Sigmoid colon (tissue), 7 donors: ENCODE results near the gene TMEM209. TPM values are rescaled to one million over a fixed set of nuclear protein-coding genes. Genes with fewer than 3 reads are reported as not detected.
"Not testable (repeated sequence)": the region's sequence is repeated elsewhere in the genome, so short reads cannot be mapped to it uniquely, and the experiment has no call there.

Experiments used
- DNase-seq: peaks from one replicate; pipeline ENCODE4 v3.0.0-alpha.2; 2019
- H3K27ac ChIP-seq, 4 donors: fragments of 200-600 bp; sonication (generic); one replicate each; pipeline ENCODE4 v1.5.1; 2016 to 2019; ENCODE audit warnings: mild to moderate bottlenecking in 1 of 4
- H3K27me3 ChIP-seq, 3 donors: fragments of 200-600 bp; sonication (generic); one replicate each; pipeline ENCODE4 v1.5.1; 2019; ENCODE audit warnings: mild to moderate bottlenecking in 1 of 3
- H3K36me3 ChIP-seq, 4 donors: fragments of 200-600 bp; sonication (generic); one replicate each; pipeline ENCODE4 v1.5.1; 2016 to 2019
- H3K4me1 ChIP-seq, 4 donors: fragments of 200-600 bp; sonication (generic); one replicate each; pipeline ENCODE4 v1.5.1; 2017 to 2019
- H3K4me3 ChIP-seq, 4 donors: fragments of 200-600 bp; sonication (generic); one replicate each; pipeline ENCODE4 v1.5.1; 2017 to 2019; ENCODE audit warnings: mild to moderate bottlenecking in 2 of 4, moderate library complexity in 1 of 4
- H3K9me3 ChIP-seq, 4 donors: fragments of 200-600 bp in 3 of 4; sonication (generic) in 3 of 4; one replicate each; pipeline versions ENCODE4 v1.5.1 to v1.6.1; 2013 to 2019
- EP300 ChIP-seq, 4 donors: sonication (generic); formaldehyde crosslinking; IDR thresholded peaks; one replicate each; pipeline ENCODE4 v1.6.1; 2017; ENCODE audit warnings: antibody characterized with exemption in 4 of 4
- POLR2A ChIP-seq, 2 donors: fragments of 450-650 bp; IDR thresholded peaks; one replicate each; pipeline ENCODE4 v1.6.1; 2016; ENCODE audit warnings: antibody characterized with exemption in 2 of 2, mild to moderate bottlenecking in 2 of 2, moderate library complexity in 2 of 2
- POLR2AphosphoS5 ChIP-seq, 4 donors: sonication (generic); formaldehyde crosslinking; IDR thresholded peaks; one replicate each; pipeline ENCODE4 v1.6.1; 2017; ENCODE audit warnings: antibody characterized with exemption in 4 of 4
- WGBS, 2 donors: extraction: QIAGEN DNeasy Blood & Tissue Kit; methylation state at CpG; one replicate each; pipeline ENCODE4 v1.1.7; 2013; 5-methylcytosine and 5-hydroxymethylcytosine counted together
- intact Hi-C: fragments of 100-400 bp; cut with DNase I; formaldehyde crosslinking; loops from one replicate; pipeline ENCODE4 v1.15.1; 2023
- polyA plus RNA-seq, 3 donors: library from polyadenylated mRNA; stranded (reverse); fragments of 200-250 nt; gene quantifications; one replicate each; pipeline ENCODE4 v1.2.3, GENCODE V29; 2013
- total RNA-seq, 4 donors: library from RNA; depleted of rRNA; stranded (reverse); fragments of >200 nt; gene quantifications; one replicate each; pipeline ENCODE4 v1.1.0, GENCODE V29; 2016
- TF ChIP-seq, protein P1 (sequence below), 4 experiments: fragments of 450-650 bp in 3 of 4; fragments of 200-600 bp in 1 of 4; IDR thresholded peaks; one replicate each; pipeline ENCODE4 v1.5.1; 2016 to 2019; ENCODE audit warnings: antibody characterized with exemption in 4 of 4, mild to moderate bottlenecking in 3 of 4, moderate library complexity in 2 of 4
- donor health status: healthy with polysubstance abuse.
- donor health status: Bipolar disorder and iron deficiency.
- donor health status: healthy.

TMEM209 gene
- total and polyA plus RNA-seq, 7 donors: 3.0 to 9.9 (median 8.7) TPM

GRCh38 chr7:130196476-130196875 is 8.7 kb downstream of the TMEM209 start:
- Histone ChIP-seq H3K36me3 (peaks cover 0 to 81% (median 12%) of the 10 kb centered on the region in 4 donors), H3K4me1 (no peaks in the 10 kb centered on the region), H3K9me3 (no peaks in the 10 kb centered on the region), H3K27me3 (no peaks in the 10 kb centered on the region), H3K4me3 (no peak overlapping the region), H3K27ac (no peak overlapping the region)
- DNase-seq: no peak
- 97 to 98% methylated on average over 2 of the region's 2 CpGs for WGBS, 2 donors
- TF ChIP-seq POLR2AphosphoS5 (IDR thresholded peaks at IDR 0.05) (no peak), POLR2A (IDR thresholded peaks at IDR 0.05) (no peak), EP300 (IDR thresholded peaks at IDR 0.05) (no peak)
- TF ChIP-seq, protein P1, sequence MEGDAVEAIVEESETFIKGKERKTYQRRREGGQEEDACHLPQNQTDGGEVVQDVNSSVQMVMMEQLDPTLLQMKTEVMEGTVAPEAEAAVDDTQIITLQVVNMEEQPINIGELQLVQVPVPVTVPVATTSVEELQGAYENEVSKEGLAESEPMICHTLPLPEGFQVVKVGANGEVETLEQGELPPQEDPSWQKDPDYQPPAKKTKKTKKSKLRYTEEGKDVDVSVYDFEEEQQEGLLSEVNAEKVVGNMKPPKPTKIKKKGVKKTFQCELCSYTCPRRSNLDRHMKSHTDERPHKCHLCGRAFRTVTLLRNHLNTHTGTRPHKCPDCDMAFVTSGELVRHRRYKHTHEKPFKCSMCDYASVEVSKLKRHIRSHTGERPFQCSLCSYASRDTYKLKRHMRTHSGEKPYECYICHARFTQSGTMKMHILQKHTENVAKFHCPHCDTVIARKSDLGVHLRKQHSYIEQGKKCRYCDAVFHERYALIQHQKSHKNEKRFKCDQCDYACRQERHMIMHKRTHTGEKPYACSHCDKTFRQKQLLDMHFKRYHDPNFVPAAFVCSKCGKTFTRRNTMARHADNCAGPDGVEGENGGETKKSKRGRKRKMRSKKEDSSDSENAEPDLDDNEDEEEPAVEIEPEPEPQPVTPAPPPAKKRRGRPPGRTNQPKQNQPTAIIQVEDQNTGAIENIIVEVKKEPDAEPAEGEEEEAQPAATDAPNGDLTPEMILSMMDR (IDR thresholded peaks at IDR 0.05): no peak
- intact Hi-C loops: no loop called here

GRCh38 chr7:130195396-130195795 is 9.8 kb downstream of the TMEM209 start:
- H3K4me1 ChIP-seq: no peaks in the 10 kb centered on the region
- H3K9me3 ChIP-seq: no peaks in the 10 kb centered on the region
- H3K36me3 ChIP-seq: peaks cover 0 to 79% (median 9%) of the 10 kb centered on the region in 4 donors
- no peak overlapping the region for H3K27ac ChIP-seq
- WGBS, 2 donors: 95 to 97% methylated on average over 2 of the region's 2 CpGs
- no peak for DNase-seq
- no peak overlapping the region for H3K4me3 ChIP-seq
- TF ChIP-seq, protein P1 (IDR thresholded peaks at IDR 0.05): no peak
- TF ChIP-seq EP300 (IDR thresholded peaks at IDR 0.05) (no peak), POLR2A (IDR thresholded peaks at IDR 0.05) (no peak), POLR2AphosphoS5 (IDR thresholded peaks at IDR 0.05) (no peak)
- intact Hi-C loops: no loop called here
- no peaks in the 10 kb centered on the region for H3K27me3 ChIP-seq

DNA sequence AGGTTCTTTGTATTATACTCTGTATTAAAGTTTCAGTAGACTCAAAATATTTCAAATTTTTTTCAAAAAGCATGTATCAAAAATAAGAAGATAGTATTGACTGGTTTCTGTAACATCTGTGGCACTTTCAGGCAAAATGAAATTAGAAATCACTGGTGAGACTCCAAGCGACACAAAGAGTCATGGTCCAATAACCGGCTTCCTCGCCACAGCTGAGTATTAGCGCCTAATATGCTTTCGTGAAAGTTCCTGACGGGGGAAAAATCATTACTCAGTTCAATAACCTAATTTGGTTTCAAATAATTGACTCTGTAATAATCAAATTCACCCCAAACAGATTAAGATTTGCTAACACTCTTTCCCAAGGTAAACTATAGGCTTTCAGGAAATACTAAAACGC is 13.4 kb downstream of the TMEM209 start:
- Histone ChIP-seq H3K4me1 (no peaks in the 10 kb centered on the region), H3K4me3 (no peak overlapping the region), H3K27me3 (no peaks in the 10 kb centered on the region), H3K27ac (no peak overlapping the region), H3K36me3 (peaks cover 0 to 60% (median 4%) of the 10 kb centered on the region in 4 donors), H3K9me3 (no peaks in the 10 kb centered on the region)
- TF ChIP-seq, protein P1 (IDR thresholded peaks at IDR 0.05): no peak
- TF ChIP-seq EP300 (IDR thresholded peaks at IDR 0.05) (no peak), POLR2AphosphoS5 (IDR thresholded peaks at IDR 0.05) (no peak), POLR2A (IDR thresholded peaks at IDR 0.05) (no peak)
- WGBS, 2 donors: 94 to 96% methylated on average over 7 of the region's 7 CpGs
- intact Hi-C loops: no loop called here
- DNase-seq: no peak

DNA sequence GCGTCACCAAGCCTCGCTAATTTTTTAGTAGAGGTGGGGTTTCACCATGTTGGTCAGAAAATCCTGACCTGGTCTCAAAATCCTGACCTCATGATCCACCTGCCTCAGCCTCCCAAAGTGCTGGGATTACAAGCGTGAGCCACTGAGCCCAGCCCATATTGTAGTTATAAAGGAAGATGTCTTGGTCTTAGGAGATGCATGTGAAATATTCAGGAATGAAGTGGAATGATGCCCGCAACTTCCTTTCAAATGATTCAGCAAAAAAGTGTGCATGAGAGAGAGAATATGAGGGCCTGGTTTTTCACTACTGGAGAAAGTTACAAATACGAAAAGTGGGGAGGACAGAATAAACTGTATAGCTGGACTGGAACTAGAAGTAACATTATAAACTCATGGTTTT is 15.9 kb downstream of the TMEM209 start:
- intact Hi-C loops: no loop called here
- TF ChIP-seq POLR2A (IDR thresholded peaks at IDR 0.05): no peak
- TF ChIP-seq POLR2AphosphoS5 (IDR thresholded peaks at IDR 0.05): no peak
- TF ChIP-seq EP300 (IDR thresholded peaks at IDR 0.05): no peak
- TF ChIP-seq, protein P1 (IDR thresholded peaks at IDR 0.05): no peak
- H3K9me3 ChIP-seq: no peaks in the 10 kb centered on the region
- no peak overlapping the region for H3K4me3 ChIP-seq
- WGBS, 2 donors: 96% methylated on average over 5 of the region's 5 CpGs
- H3K36me3 ChIP-seq: peaks cover 0 to 61% (median 4%) of the 10 kb centered on the region in 4 donors
- H3K27me3 ChIP-seq: no peaks in the 10 kb centered on the region
- DNase-seq: no peak
- no peaks in the 10 kb centered on the region for H3K4me1 ChIP-seq
- no peak overlapping the region for H3K27ac ChIP-seq

GRCh38 chr7:130187360-130187759 is 17.8 kb downstream of the TMEM209 start:
- Histone ChIP-seq H3K4me3 (no peak overlapping the region), H3K36me3 (peaks cover 0 to 60% (median 5%) of the 10 kb centered on the region in 4 donors), H3K27ac (no peak overlapping the region), H3K4me1 (no peaks in the 10 kb centered on the region), H3K9me3 (no peaks in the 10 kb centered on the region), H3K27me3 (no peaks in the 10 kb centered on the region)
- TF ChIP-seq POLR2AphosphoS5 (IDR thresholded peaks at IDR 0.05) (no peak), POLR2A (IDR thresholded peaks at IDR 0.05) (no peak), EP300 (IDR thresholded peaks at IDR 0.05) (no peak)
- TF ChIP-seq, protein P1 (IDR thresholded peaks at IDR 0.05): no peak
- intact Hi-C loops: no loop called here
- DNase-seq: no peak
- 96 to 100% methylated on average over 2 of the region's 2 CpGs for WGBS, 2 donors

GRCh38 chr7:130184349-130184748 is 20.9 kb downstream of the TMEM209 start:
- H3K27me3 ChIP-seq, H3K9me3 ChIP-seq, DNase-seq, intact Hi-C loops, H3K4me1 ChIP-seq, H3K4me3 ChIP-seq, H3K27ac ChIP-seq: not testable (repeated sequence)
- peaks cover 0 to 56% (median 11%) of the 10 kb centered on the region in 4 donors for H3K36me3 ChIP-seq
- WGBS, 2 donors: 95 to 98% methylated on average over 5 of the region's 5 CpGs
